ENCODE results near the gene FAAP100.

The FAAP100 gene

DNA sequence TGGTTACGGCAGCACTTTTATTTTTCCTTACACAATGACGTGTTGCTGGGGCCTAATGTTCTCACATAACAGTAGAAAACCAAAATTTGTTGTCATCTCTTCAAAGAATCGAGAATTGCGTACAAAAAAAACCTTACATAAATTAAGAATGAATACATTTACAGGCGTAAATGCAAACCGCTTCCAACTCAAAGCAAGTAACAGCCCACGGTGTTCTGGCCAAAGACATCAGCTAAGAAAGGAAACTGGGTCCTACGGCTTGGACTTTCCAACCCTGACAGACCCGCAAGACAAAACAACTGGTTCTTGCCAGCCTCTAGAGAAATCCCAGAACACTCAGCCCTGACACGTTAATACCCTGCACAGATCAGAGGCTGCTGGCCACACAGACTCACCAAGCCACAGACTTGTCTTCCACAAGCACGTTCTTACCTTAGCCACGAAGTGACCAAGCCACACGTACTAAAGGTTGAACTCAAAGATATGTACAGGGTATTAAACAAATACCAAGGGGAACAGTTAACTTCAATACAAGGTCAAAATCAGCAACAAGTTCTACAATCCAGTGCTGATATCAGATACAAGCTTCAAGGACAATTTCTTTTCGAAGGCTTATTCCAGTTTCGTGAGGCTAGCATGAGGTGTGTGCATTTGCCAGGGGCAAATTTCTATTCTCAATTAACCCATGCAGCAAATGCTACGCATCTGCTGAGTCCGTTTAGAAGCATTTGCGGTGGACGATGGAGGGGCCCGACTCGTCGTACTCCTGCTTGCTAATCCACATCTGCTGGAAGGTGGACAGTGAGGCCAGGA, 42.0 kb downstream of the FAAP100 start:
- DNase-seq = peak in 3 of 6 experiments; percentile 24 to 67 (median 47)

DNA sequence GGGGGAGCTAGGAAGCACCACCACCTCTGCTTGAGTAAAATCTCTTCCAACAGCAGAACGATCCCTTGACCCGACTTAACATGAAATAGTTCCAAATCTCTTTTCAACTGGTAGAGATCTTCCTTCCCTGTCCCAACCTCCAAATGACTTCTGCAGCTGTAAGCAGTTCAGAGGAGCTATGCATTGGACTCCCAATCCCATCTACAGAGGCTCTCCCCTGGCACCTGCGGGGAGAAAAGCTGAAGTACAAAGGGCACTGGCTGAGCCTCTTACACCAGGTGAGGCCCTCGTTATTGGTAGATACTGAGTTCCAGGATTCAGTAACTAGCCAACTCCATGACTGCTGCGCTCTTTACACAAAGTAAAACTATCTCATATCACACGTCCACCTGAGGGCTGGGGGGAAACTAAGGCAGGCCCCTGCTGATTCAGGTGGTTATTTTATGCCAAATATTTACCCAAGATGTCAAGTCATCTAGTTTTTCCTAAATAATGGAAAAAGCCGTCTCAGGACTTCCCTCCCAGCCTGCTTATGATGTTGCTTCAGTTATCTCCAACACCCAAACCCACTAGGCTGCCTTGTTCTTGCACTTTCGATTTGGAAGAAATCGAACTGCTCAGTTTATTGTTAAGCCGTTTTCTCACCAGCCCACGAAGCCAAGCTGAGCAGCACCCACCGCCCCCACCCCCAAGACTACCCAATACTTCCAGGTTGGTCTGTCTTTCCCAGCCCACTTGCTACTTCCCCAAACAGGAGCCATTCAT, 42.8 kb downstream of the FAAP100 start:
- DNase-seq = peak in 5 of 6 experiments; percentile 10 to 72 (median 44)

DNA sequence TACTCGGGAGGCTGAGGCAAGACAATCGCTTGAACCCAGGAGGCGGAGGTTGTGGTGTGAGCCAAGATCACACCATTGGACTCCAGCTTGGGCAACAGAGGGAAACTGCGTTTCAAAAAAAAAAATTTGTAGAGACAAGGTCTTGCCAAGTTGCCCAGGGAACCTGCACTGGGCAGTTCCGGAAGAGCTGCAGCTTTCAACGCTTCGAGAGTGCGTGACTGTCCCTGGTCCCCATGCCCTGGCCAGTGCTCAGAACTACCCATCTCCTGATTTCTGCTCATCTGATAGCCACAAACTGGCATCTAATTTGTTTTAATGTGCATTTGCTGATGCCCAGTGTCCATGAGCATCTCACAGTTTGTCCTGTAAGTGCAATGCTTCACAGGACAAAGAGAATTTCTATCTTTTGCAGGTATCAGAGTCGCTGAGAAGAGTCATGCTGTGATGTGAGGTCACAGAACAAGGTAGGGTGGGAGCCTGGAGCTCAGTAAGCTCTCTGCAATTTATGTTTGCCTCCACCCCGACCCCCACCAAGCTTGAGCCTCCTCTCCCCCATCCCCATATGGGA, 43.4 kb downstream of the FAAP100 start:
- peak in 1 of 6 experiments; percentile 12 for DNase-seq

DNA sequence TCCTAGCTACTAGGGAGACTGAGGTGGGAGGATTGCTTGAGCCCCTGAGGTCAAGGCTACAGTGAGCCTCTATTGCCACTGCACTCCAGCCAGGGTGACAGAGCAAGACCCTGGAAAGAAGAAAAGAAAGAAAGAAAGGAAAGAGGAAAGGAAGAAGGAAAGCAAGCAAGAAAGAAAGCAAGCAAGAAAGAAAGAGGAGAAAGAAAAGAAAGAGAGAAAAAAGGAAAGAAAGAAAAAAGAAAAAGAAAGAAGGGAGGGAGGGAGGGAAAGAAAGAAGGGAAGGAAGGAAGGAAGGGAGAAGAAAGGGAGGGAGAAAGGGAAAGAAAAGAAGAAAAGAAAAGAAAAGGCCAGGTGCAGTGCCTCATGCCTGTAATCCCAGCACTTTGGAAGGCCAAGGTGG, 48.5 kb downstream of the FAAP100 start:
- no peak for DNase-seq

DNA sequence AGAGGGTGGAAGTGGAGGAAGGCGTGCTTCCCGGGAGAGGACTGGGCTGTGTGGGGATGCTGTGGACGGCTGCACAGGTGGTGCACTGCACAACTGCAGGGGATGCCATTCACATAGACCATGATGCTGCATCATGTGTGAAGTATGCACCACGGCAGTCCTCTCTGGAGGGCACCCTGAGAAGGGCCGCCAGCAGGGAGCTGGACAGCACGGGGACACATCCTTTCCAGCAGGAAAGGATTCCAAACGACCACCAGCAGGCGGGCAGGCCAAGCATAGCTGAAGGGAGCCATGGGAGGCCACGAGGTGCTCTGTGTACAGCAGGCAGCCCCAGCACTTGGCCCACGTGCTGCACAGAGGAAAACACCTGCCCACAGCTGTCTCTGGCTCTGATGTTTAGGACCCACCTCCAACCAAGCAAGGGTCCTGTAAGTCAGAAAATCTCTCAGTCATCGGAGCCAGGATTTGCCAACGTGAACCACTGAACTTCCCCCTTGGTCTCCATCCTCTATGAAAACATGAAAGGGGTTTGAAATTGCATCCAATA, 49.6 kb downstream of the FAAP100 start:
- no peak for DNase-seq

DNA sequence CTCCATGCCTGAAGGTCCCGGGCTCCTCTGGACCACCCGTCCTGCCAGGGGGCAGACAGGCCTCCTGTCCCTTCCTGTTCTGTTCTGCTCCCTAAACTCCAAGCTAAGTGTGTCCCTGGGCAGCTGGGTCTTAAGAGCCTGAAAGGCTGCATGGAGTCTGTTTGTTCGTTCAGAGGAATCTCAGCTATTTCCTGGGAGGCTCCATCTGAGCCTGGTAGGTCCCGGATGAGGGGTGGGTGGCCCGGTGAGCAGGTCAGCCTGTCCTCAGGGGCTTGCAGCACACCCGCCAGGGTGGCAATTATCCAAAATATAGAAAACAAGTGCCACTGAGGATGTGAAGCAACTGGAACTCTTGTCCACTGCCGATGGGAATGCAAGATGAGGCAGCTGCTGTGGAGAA, 52.1 kb downstream of the FAAP100 start:
- DNase-seq = no peak

DNA sequence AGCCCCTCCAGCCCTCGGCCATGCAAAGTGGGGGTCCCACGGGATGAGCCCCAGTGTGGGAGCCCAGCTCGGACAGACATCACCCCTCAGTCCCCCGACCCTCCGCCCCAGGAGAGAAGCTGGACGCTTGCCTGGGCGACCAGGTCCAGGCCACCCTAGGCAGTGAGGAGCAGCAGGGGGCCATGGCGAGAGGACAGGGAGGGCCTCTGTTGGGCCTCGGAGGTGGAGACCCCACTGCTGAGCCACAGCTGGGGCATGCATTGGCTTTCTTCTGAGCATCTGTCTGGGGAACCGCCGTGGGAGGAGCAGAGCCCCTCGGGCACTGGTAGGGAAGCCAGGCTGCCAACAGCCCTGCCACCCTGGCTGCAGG, 52.6 kb downstream of the FAAP100 start:
- DNase-seq = no peak

DNA sequence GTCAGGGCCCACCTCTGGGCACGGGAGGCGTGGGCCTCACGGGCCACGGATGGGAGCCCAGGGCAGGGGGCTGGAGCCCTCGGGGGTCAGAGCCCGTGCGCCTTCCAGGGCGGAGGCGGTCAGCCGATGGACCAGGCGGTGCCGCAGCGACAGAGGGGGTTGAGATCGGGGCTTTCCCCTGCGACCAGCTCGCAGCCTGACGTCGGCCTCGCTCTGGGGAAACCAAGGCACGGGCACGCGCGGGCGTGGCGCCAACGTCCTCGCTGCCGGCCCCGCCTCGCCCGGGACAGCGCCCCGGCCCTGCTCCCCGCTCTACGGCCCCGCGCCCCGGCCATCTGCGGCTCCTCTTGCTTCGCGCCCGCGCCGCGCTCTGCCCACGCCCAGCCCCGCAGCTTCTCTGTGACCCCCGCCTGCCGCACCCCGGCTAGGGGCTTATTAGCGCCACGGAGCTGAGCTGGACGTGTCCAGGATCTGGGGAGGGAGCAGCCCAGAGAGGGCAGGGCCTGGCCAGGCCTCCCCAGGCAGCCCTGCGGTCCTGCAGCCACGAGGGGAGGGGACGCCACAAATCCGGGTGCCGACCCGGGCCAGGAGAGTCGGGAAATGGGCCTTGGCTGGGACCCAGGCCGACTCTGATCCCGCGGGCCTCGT, 53.1 kb downstream of the FAAP100 start:
- DNase-seq = no peak

DNA sequence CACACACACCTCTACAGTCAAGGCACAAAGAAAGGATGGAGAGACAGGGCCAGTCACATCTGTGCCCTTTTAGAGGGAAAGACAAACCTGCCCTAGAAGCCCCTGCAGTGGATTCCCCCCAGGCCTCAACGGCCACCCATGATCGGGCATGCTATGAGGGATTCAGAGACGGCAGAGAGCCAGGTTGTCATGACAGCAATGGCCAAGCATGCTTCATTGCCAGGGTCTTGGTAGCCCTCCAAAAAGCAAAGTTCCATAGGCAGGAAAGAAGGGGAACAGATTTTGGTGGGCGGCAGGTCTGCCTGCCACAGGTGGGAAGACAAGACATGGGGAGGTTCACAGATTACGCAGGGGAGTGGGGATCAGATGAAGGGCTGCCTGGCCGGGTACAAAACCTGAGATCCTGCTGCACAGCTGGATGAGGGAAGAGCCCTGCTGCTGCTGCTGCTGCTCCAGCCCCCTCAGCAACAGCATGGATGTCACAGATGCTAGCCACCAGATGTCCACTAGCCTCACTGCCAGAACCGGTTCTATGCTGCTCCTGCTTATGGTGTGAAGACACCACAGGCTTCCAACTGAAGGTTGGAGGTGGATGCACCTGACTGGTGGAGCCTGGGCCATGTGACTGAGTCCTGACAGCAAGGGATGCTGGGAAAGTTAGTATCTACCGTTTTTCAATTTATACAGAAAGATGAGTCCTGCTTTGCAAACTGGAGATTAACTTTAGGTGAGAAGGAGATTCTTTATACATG, 57.4 kb downstream of the FAAP100 start:
- DNase-seq = no peak

DNA sequence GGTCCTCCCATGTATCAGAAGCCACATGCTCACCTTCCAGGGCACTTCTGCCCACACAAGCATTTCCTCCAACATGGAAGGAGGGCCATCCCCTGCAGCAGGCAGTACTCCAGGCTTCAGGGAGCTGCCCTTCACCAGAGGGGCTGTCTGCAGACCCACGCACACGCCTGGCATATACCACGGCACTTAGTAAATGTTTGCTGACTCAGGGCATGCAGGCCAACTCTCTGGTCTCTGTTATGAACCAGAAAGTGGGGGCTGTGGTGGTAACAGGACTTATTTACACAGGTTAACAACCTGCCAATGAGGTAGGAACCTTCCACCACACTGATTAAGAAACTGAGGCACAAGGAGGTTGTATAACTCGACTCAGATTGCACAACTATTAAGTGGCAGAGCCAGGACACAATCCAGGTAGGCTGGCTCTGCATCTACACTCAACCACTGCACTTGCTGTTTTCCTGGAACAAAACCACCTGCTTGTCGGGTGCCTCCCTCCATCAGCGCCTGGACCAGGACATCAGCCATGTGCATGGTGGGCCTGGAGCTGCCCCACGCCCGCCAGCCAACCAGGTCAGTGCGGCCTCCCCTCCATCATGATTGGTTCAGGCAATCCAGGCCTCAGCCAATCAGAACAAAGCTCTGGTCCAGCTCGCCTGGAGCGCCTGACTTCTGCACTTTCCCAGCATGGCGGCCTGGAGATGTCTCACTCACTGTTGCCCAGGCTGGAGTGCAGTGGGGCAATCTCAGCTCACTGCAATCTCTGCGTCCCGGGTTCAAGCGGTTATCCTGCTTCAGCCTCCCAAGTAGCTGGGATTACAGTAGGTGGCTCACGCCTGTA, 58.7 kb downstream of the FAAP100 start:
- DNase-seq = no peak

DNA sequence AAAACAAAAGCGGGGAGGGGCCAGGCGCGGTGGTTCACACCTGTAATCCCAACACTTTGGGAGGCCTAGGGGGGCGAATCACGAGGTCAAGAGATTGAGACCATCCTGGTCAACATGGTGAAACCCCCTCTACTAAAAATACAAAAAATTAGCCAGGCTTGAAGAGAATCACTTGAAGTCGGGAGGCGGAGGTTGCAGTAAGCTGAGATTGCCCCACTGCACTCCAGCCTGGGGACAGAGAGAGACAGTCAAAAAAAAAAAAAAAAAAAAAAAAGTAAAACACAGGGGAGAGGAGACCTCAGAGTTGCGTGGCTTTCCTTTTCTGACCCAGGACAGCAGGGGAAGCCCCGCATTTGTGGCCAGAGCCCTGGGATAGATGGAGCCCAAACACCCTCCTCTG, 59.4 kb downstream of the FAAP100 start:
- no peak for DNase-seq

DNA sequence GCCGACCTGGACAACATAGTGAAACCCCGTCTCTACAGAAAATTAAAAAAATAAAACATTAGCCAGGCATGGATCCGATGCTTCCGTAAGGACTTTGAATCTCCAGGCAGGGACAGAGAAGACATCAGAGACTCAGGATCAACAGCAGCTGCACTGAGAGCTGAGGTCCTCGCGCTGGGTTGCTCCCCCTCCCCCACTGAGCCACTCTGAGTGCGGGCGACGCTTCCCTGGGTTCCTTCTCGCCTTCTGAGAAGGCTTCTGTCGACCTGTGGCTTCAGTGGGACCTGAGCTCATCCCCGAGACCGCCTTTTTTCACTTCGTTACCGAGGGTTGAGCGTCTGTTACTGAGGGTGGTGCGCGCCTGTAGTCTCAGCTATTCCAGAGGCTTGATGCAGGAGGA, 60.0 kb downstream of the FAAP100 start:
- no peak for DNase-seq

DNA sequence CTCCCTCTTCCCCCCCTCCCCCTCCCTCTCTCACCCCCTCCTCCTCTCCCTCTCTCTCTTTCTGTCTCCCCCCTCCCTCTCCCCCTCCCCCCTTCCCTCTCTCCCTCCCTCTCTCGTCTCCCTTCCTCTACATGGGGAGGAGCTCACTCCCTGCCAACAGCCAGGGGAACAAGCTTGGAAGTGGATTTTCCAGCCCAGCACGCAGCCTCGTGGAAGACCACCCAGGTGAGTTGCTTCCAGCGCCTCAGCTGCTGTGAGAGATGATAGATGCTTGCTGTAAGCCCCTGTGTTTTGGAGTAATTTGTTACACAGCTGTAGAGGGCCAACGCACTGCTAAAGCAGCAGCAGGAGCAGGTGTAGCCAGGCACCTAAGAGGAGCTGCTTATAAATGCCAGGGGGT, 60.4 kb downstream of the FAAP100 start:
- no peak for DNase-seq

DNA sequence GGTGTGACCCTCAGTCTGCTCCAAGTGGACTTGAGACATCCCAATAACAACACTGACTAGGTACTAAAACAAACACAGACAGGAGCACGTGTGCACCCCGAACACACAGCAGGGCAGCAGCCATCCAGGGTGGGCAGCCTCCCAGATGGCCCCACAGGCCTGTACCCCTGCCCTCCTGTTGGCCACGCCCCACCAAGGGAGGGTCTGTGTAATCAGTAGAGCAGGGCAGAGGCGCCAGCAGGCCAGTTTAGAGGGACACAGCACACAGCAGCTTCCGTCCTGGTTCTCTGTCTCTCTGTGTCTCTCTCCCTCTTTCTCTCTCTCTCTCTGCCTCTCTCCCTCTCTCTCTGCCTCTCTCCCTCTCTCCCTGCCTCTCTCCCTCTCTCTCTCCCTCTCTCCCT, 61.0 kb downstream of the FAAP100 start:
- no peak for DNase-seq

DNA sequence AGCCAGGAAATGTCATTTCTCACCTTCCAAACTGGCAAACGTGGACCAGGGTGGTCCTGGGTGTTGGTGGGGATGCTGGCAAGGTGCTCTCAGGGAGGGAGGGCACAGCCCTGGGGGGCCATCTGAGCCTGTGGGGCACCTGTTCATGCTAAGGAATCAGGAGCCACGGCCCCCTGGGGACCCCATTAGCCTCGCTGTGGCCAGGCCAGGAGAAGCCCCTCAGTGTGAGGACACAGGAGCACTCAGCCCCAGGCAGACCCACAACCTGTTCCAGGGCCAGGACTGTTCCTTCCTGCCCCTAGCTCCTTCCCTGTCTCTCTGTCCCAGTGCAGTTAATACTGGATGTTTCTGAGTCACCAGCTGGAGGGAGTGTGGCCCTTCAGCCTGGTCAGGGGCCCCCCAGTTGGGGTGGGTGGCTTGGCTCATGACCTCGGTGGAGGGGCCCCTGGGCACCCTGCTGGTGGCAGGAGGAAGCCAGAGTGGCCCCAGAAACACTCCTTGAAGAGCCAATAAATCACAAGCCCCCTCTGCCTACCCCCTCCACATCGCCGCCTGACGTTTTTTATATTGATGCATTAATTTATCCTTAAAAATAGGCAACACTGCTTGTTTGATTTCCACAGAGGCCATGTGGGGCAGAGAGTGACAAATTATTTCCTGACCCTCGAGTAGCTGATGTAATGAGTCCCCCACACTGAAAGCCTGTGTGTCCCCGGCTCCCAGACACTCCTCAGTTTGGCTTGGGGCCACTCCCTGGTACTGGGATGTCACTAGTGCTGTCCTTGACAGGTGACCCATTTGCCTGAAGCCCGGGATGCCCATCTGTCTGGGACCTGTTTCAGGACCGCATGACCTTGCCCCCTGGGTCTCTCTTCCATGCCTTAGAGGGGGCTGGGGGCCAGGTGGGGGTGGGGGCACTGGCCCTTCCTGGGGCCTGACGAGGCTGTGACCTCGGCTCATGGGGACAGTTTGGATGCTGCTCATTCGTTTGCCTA, 61.9 kb downstream of the FAAP100 start:
- DNase-seq = no peak

All from stimulated activated naive CD4-positive, alpha-beta T cell (primary cell).